Stimulated activated effector memory CD8-positive, alpha-beta T cell treated with anti-CD3 and anti-CD28 coated beads, Interleukin-12 subunit alpha, Interleukin-12 subunit beta, amount 100 ng/mL, for 72 hours (primary cell): Measurements from ENCODE around the gene FUOM.

Source experiments
- ATAC-seq: fragments of 150-1000 bp; cut with Tn5 transposase; 2 replicates; pipeline ENCODE4 v1.10.0; 2021
- DNase-seq, 2 donors: peaks; one replicate each; pipeline ENCODE4 v3.0.0; 2021 to 2022; ENCODE audit warnings: low spot score in 2 of 2
- H3K27ac Mint-ChIP-seq: one replicate; pipeline ENCODE4 v1.8.0; 2022; ENCODE audit warnings: mild to moderate bottlenecking, mixed read lengths
- H3K36me3 Mint-ChIP-seq: one replicate; pipeline ENCODE4 v1.8.0; 2022; ENCODE audit warnings: mild to moderate bottlenecking, mixed read lengths
- H3K4me1 Mint-ChIP-seq: one replicate; pipeline ENCODE4 v1.8.0; 2022; ENCODE audit warnings: mixed read lengths
- H3K4me3 Mint-ChIP-seq: one replicate; pipeline ENCODE4 v1.8.0; 2022; ENCODE audit warnings: mild to moderate bottlenecking, mixed read lengths
- H3K9me3 Mint-ChIP-seq: one replicate; pipeline ENCODE4 v1.8.0; 2022; ENCODE audit warnings: mixed read lengths

The FUOM gene

GRCh38 chr10:133310789-133311188, 47.0 kb downstream of the FUOM start:
- H3K4me3 Mint-ChIP-seq: no peak overlapping the region

GRCh38 chr10:133310399-133310755, 47.4 kb downstream of the FUOM start:
- Mint-ChIP-seq H3K36me3 (peaks cover 52% of the 10 kb centered on the region), H3K4me3 (peak overlapping the region; percentile 93), H3K9me3 (no peaks in the 10 kb centered on the region), H3K27ac (no peak overlapping the region), H3K4me1 (peaks cover 34% of the 10 kb centered on the region)
- no peak for DNase-seq
- ATAC-seq: no peak

More at GRCh38 chr10:133310789-133311188, 47.0 kb downstream of the FUOM start:
- no peak for DNase-seq
- peaks cover 52% of the 10 kb centered on the region for H3K36me3 Mint-ChIP-seq
- H3K4me1 Mint-ChIP-seq: peaks cover 30% of the 10 kb centered on the region
- no peak for ATAC-seq
- no peaks in the 10 kb centered on the region for H3K9me3 Mint-ChIP-seq
- H3K27ac Mint-ChIP-seq: no peak overlapping the region

GRCh38 chr10:133309720-133310398, 48.0 kb downstream of the FUOM start:
- no peak for ATAC-seq
- H3K4me1 Mint-ChIP-seq: peaks cover 39% of the 10 kb centered on the region
- no peaks in the 10 kb centered on the region for H3K9me3 Mint-ChIP-seq
- H3K27ac Mint-ChIP-seq: no peak overlapping the region
- H3K4me3 Mint-ChIP-seq: peak overlapping the region; percentile 93
- peaks cover 52% of the 10 kb centered on the region for H3K36me3 Mint-ChIP-seq
- DNase-seq: no peak

GRCh38 chr10:133309100-133309719, 48.6 kb downstream of the FUOM start:
- Mint-ChIP-seq H3K36me3 (peaks cover 46% of the 10 kb centered on the region), H3K4me1 (peaks cover 35% of the 10 kb centered on the region)
- peak; percentile 82 for ATAC-seq

GRCh38 chr10:133308421-133309099, 49.3 kb downstream of the FUOM start, which contains the start of the genes TUBGCP2 and ZNF511:
Gene TUBGCP2, minus strand, starts transcription at chr10:133308872. Its CDS starts 5,931 bp downstream, at chr10:133302941.
Gene ZNF511, plus strand, starts transcription at chr10:133308914. Its CDS starts 30 bp downstream, at chr10:133308944.
- H3K4me3 Mint-ChIP-seq: peak within 1 kb of the TSS; percentile 93
- DNase-seq (peak; percentile 88 to 96), ATAC-seq (peak; percentile 90)
- no peaks in the 10 kb centered on the region for H3K9me3 Mint-ChIP-seq
- H3K27ac Mint-ChIP-seq: peak within 1 kb of the TSS; percentile 97
- H3K36me3 Mint-ChIP-seq: peaks cover 45% of the 10 kb centered on the region
- peaks cover 31% of the 10 kb centered on the region for H3K4me1 Mint-ChIP-seq

More at GRCh38 chr10:133309100-133309719, 48.6 kb downstream of the FUOM start:
- Mint-ChIP-seq H3K9me3 (no peaks in the 10 kb centered on the region), H3K27ac (peak overlapping the region; percentile 97), H3K4me3 (peak overlapping the region; percentile 93)
- DNase-seq: peak; percentile 88 to 98

- H3K9me3 Mint-ChIP-seq: no peaks in the 10 kb centered on the region
Observed at GRCh38 chr10:133307776-133308420, 49.9 kb downstream of the FUOM start.

GRCh38 chr10:133306941-133307379, 50.9 kb downstream of the FUOM start:
- no peak for ATAC-seq
- no peak for DNase-seq
- Mint-ChIP-seq H3K27ac (peak overlapping the region; percentile 97), H3K4me1 (peaks cover 31% of the 10 kb centered on the region), H3K4me3 (peak overlapping the region; percentile 93), H3K36me3 (peaks cover 43% of the 10 kb centered on the region), H3K9me3 (no peaks in the 10 kb centered on the region)

More at GRCh38 chr10:133307776-133308420, 49.9 kb downstream of the FUOM start:
- H3K36me3 Mint-ChIP-seq: peaks cover 43% of the 10 kb centered on the region
- H3K4me1 Mint-ChIP-seq: peaks cover 31% of the 10 kb centered on the region
- DNase-seq: peak; percentile 68 to 87
- H3K4me3 Mint-ChIP-seq: peak overlapping the region; percentile 93
- peak; percentile 66 for ATAC-seq
- H3K27ac Mint-ChIP-seq: peak overlapping the region; percentile 97

GRCh38 chr10:133306097-133306476, 51.7 kb downstream of the FUOM start:
- ATAC-seq (no peak), DNase-seq (no peak)
- H3K9me3 Mint-ChIP-seq: no peaks in the 10 kb centered on the region
- no peak overlapping the region for H3K27ac Mint-ChIP-seq
- H3K4me3 Mint-ChIP-seq: no peak overlapping the region
- H3K36me3 Mint-ChIP-seq: peaks cover 43% of the 10 kb centered on the region
- peaks cover 31% of the 10 kb centered on the region for H3K4me1 Mint-ChIP-seq
